B cell (primary cell): ENCODE measurements around the gene SDCCAG8. TPM values are rescaled to one million over a fixed set of nuclear protein-coding genes. Genes with fewer than 3 reads are reported as not detected.

Source experiments
- ATAC-seq: fragments of 200-7000 bp; cut with Tn5 transposase; one replicate; pipeline ENCODE4 v1.10.0; 2021; ENCODE audit warnings: low read depth, mild to moderate bottlenecking, moderate number of reproducible peaks, moderate library complexity
- CTCF ChIA-PET: fragments of 350-600 bp; sonication (Branson Sonifier 250); formaldehyde crosslinking; loops from one replicate; lab custom pipeline; 2021; ENCODE audit warnings: antibody characterized with exemption, inconsistent platforms; lab: Charles Lee
- POLR2A ChIA-PET: fragments of 350-600 bp; sonication (Branson Sonifier 250); formaldehyde crosslinking; loops from one replicate; lab custom pipeline; 2021; ENCODE audit warnings: antibody characterized with exemption; lab: Charles Lee
- DNase-seq: peaks from one replicate; pipeline ENCODE4 v3.0.0; 2013
- H2AFZ ChIP-seq: 2 replicates; pipeline ENCODE4 v1.6.1; 2012; ENCODE audit warnings: mild to moderate bottlenecking, low read depth, low read length; ENCODE audit not compliant: insufficient read depth, poor library complexity, severe bottlenecking
- H3K27ac ChIP-seq, 2 donors: 1 replicate in 1 of 2; 2 replicates in 1 of 2; pipeline ENCODE4 v1.5.1; 2012 to 2013; ENCODE audit warnings: low read length in 2 of 2, mild to moderate bottlenecking in 2 of 2, moderate library complexity in 1 of 2
- H3K27me3 ChIP-seq, 4 experiments: fragments of 200-600 bp in 1 of 4; sonication (generic) in 1 of 4; replicated peaks in 1 of 4; 1 replicate in 2 of 4; 2 replicates in 2 of 4; pipeline versions ENCODE4 v1.6.1 to v1.7.0; 2013 to 2016; ENCODE audit warnings: low read length in 3 of 4, mild to moderate bottlenecking in 2 of 4, mixed read lengths in 1 of 4, moderate library complexity in 1 of 4; ENCODE audit not compliant: insufficient read depth in 4 of 4, control insufficient read depth in 3 of 4; ENCODE audit errors: control extremely low read depth in 1 of 4
- H3K36me3 ChIP-seq, 2 experiments: replicated peaks in 1 of 2; 1 replicate in 1 of 2; 2 replicates in 1 of 2; pipeline versions ENCODE4 v1.6.1 to v1.7.1; 2013; ENCODE audit warnings: low read length in 1 of 2; ENCODE audit not compliant: insufficient read depth in 2 of 2, control insufficient read depth in 1 of 2; ENCODE audit errors: control extremely low read depth in 1 of 2, extremely low read depth in 1 of 2
- H3K4me1 ChIP-seq, 2 donors: fragments of 200-600 bp in 1 of 2; sonication (generic) in 1 of 2; 1 replicate in 1 of 2; 2 replicates in 1 of 2; pipeline versions ENCODE4 v1.5.1 to v1.6.1; 2013 to 2017; ENCODE audit warnings: low read length in 2 of 2; ENCODE audit not compliant: control insufficient read depth in 2 of 2, insufficient read depth in 2 of 2
- H3K4me2 ChIP-seq: replicated peaks from 2 replicates; pipeline ENCODE3; 2012; ENCODE audit warnings: mild to moderate bottlenecking, low read depth, low read length; ENCODE audit not compliant: poor library complexity, severe bottlenecking
- H3K4me3 ChIP-seq, 5 experiments: fragments of 200-600 bp in 1 of 5; sonication (generic) in 1 of 5; 1 replicate in 3 of 5; 2 replicates in 2 of 5; pipeline versions ENCODE4 v1.5.1 to v1.7.0; 2011 to 2016; ENCODE audit warnings: low read length in 4 of 5, mild to moderate bottlenecking in 4 of 5, low read depth in 2 of 5, control low read depth in 1 of 5, moderate library complexity in 1 of 5; ENCODE audit not compliant: insufficient read depth in 1 of 5; ENCODE audit errors: control extremely low read depth in 1 of 5, extremely low read depth in 1 of 5
- H3K79me2 ChIP-seq: fragments of 200-600 bp; sonication (generic); one replicate; pipeline ENCODE4 v1.6.0; 2016; ENCODE audit warnings: low read length; ENCODE audit not compliant: control insufficient read depth, insufficient read depth
- H3K9ac ChIP-seq: fragments of 200-600 bp; sonication (generic); 2 replicates; pipeline ENCODE4 v1.6.1; 2017; ENCODE audit warnings: mild to moderate bottlenecking, low read length, moderate library complexity
- H3K9me3 ChIP-seq, 3 donors: one replicate each; pipeline versions ENCODE4 v1.6.1 to v1.7.1; 2013; ENCODE audit warnings: low read length in 2 of 3; ENCODE audit not compliant: control insufficient read depth in 2 of 3, insufficient read depth in 1 of 3; ENCODE audit errors: control extremely low read depth in 1 of 3
- H4K20me1 ChIP-seq: 2 replicates; pipeline ENCODE4 v1.6.0; 2012; ENCODE audit warnings: mild to moderate bottlenecking, low read length; ENCODE audit not compliant: insufficient read depth, control insufficient read depth, poor library complexity, severe bottlenecking
- H3K27ac Mint-ChIP-seq: one replicate; pipeline ENCODE4 v1.8.0; 2021; ENCODE audit warnings: mixed read lengths
- H3K27me3 Mint-ChIP-seq: one replicate; pipeline ENCODE4 v1.8.0; 2021; ENCODE audit warnings: mixed read lengths
- H3K4me1 Mint-ChIP-seq: one replicate; pipeline ENCODE4 v1.8.0; 2021; ENCODE audit warnings: mixed read lengths
- H3K4me3 Mint-ChIP-seq: one replicate; pipeline ENCODE4 v1.8.0; 2021; ENCODE audit warnings: mixed read lengths
- H3K9me3 Mint-ChIP-seq: one replicate; pipeline ENCODE4 v1.8.0; 2022; ENCODE audit warnings: mixed read lengths; ENCODE audit not compliant: insufficient read depth
- EZH2 ChIP-seq: IDR thresholded peaks from 2 replicates; pipeline ENCODE4 v1.6.1; 2012; ENCODE audit warnings: borderline replicate concordance, low read depth, mild to moderate bottlenecking, moderate library complexity, low read length; ENCODE audit not compliant: insufficient read depth, poor library complexity, severe bottlenecking
- WGBS: methylation state at CpG from one replicate; pipeline ENCODE4 v1.1.5; 2013; ENCODE audit warnings: missing lambda C conversion rate; ENCODE audit not compliant: insufficient coverage; 5-methylcytosine and 5-hydroxymethylcytosine counted together
- intact Hi-C: fragments of 100-400 bp; cut with micrococcal nuclease; formaldehyde crosslinking; loops from one replicate; pipeline ENCODE4 v1.10.0; 2022
- polyA plus RNA-seq: library from polyadenylated mRNA; depleted of rRNA; stranded (reverse); fragments of >200 nt; gene quantifications from 2 replicates; pipeline ENCODE4 v1.2.3, GENCODE V29; 2012
- total RNA-seq, 2 donors: library from RNA; stranded (reverse); fragments of 120-200 nt in 1 of 2; gene quantifications; 1 replicate in 1 of 2; 2 replicates in 1 of 2; pipeline versions ENCODE4 v1.2.3 to v1.2.4, GENCODE V29; 2013 to 2022
- TF ChIP-seq, protein P1 (sequence below): fragments of 200-600 bp; IDR thresholded peaks from one replicate; pipeline ENCODE4 v1.8.0; 2022; ENCODE audit warnings: antibody characterized with exemption, mild to moderate bottlenecking

The SDCCAG8 gene
- total and polyA plus RNA-seq, 2 donors (not counting 1 experiment from before 2014, with no cell fraction given): 37.1 to 60.7 TPM

DNA sequence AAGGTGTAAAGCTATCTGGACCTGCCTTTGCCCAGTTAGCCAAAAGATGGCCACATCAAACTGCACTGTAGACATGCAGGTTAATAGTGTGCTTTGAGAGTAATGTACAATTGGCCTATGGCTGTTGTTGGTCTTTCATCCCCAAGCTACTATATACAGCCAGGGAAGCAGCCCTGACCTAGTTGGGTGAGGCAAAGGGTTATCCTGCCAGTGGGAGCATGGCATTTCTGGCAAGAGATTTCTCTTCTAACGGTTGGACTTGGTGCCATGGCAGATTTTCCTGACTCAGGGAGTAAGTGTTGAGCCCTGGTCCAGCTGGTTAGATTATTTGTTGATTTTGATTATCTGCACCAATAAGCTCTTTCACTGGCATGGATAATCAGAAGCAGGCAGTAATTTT, 119.8 kb downstream of the SDCCAG8 start:
- Histone ChIP-seq H3K79me2 (no peaks in the 10 kb centered on the region), H3K36me3 (peaks cover 6 to 7% of the 10 kb centered on the region in 2 experiments), H4K20me1 (no peaks in the 10 kb centered on the region), H3K4me2 (no peak overlapping the region), H3K27ac (no peak overlapping the region), H2AFZ (no peak overlapping the region), H3K4me1 (no peaks in the 10 kb centered on the region), H3K9me3 (peaks cover 0 to 12% (median 3%) of the 10 kb centered on the region in 3 donors), H3K9ac (no peak overlapping the region), H3K27me3 (no peaks in the 10 kb centered on the region), H3K4me3 (no peak overlapping the region)
- H3K9me3 Mint-ChIP-seq: no peaks in the 10 kb centered on the region
- ChIA-PET POLR2A (no interaction called here), CTCF (no interaction called here)
- ATAC-seq: no peak
- WGBS: no CpG with 5 or more reads among the region's 1 CpG
- TF ChIP-seq, protein P1, sequence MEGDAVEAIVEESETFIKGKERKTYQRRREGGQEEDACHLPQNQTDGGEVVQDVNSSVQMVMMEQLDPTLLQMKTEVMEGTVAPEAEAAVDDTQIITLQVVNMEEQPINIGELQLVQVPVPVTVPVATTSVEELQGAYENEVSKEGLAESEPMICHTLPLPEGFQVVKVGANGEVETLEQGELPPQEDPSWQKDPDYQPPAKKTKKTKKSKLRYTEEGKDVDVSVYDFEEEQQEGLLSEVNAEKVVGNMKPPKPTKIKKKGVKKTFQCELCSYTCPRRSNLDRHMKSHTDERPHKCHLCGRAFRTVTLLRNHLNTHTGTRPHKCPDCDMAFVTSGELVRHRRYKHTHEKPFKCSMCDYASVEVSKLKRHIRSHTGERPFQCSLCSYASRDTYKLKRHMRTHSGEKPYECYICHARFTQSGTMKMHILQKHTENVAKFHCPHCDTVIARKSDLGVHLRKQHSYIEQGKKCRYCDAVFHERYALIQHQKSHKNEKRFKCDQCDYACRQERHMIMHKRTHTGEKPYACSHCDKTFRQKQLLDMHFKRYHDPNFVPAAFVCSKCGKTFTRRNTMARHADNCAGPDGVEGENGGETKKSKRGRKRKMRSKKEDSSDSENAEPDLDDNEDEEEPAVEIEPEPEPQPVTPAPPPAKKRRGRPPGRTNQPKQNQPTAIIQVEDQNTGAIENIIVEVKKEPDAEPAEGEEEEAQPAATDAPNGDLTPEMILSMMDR: no peak
- no peak for TF ChIP-seq EZH2
- no peak for DNase-seq
- no peaks in the 10 kb centered on the region for H3K4me1 Mint-ChIP-seq
- no peak overlapping the region for H3K27ac Mint-ChIP-seq
- H3K4me3 Mint-ChIP-seq: no peak overlapping the region
- H3K27me3 Mint-ChIP-seq: no peaks in the 10 kb centered on the region
- intact Hi-C loops: no loop called here

DNA sequence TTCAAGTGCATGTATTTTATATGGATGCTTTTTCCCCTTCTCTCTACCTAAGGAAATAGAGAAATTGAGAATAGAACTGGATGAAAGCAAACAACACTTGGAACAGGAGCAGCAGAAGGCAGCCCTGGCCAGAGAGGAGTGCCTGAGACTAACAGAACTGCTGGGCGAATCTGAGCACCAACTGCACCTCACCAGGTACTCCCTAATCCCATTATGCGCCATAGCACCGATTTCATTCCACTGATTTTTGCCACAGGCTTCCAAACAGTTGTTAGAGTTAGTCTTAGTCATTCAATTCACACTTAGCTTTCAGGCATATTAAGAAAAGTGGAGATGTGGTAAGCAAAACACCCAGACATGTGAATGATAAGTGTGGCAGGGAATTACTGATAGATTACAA, 122.8 kb downstream of the SDCCAG8 start:
- Histone ChIP-seq H3K9me3 (peaks cover 0 to 8% (median 3%) of the 10 kb centered on the region in 3 donors), H3K27ac (no peak overlapping the region), H3K27me3 (no peaks in the 10 kb centered on the region), H3K4me1 (no peaks in the 10 kb centered on the region), H3K79me2 (no peaks in the 10 kb centered on the region), H3K9ac (no peak overlapping the region), H2AFZ (no peak overlapping the region), H4K20me1 (no peaks in the 10 kb centered on the region), H3K4me3 (no peak overlapping the region), H3K4me2 (no peak overlapping the region), H3K36me3 (peaks cover 6 to 7% of the 10 kb centered on the region in 2 experiments)
- H3K4me3 Mint-ChIP-seq: no peak overlapping the region
- ChIA-PET CTCF (no interaction called here), POLR2A (no interaction called here)
- H3K27me3 Mint-ChIP-seq: no peaks in the 10 kb centered on the region
- ATAC-seq (no peak), DNase-seq (no peak)
- H3K4me1 Mint-ChIP-seq: no peaks in the 10 kb centered on the region
- no peak overlapping the region for H3K27ac Mint-ChIP-seq
- intact Hi-C loops: no loop called here
- no peaks in the 10 kb centered on the region for H3K9me3 Mint-ChIP-seq
- WGBS: 100% methylated on average over 1 of the region's 3 CpGs
- no peak for TF ChIP-seq EZH2
- TF ChIP-seq, protein P1: no peak
